HG02981 (cell line): ENCODE data around the gene SMAGP.
"Not testable (repeated sequence)": the region's sequence is repeated elsewhere in the genome, so short reads cannot be mapped to it uniquely, and the experiment has no call there.

ENCODE experiments used
- ATAC-seq: cut with Tn5 transposase; IDR thresholded peaks from one replicate; pipeline ENCODE4 v1.9.1; 2021; ENCODE audit warnings: mild to moderate bottlenecking, moderate library complexity; ENCODE audit not compliant: unreplicated experiment

SMAGP gene

GRCh38 chr12:51270067-51270950 is at the start of gene SMAGP:
Gene SMAGP, minus strand, starts transcription at chr12:51270415. Its CDS starts 1,137 bp downstream, at chr12:51269278.
- peak; percentile 65 for ATAC-seq

- ATAC-seq: no peak
Observed at GRCh38 chr12:51318846-51319599, 48.8 kb upstream of the SMAGP start.

GRCh38 chr12:51318057-51318806 is 48.0 kb upstream of the SMAGP start:
- ATAC-seq: not testable (repeated sequence)

GRCh38 chr12:51311389-51311788 is 41.2 kb upstream of the SMAGP start:
- ATAC-seq: no peak

- no peak for ATAC-seq
Observed at GRCh38 chr12:51307655-51308593, 37.7 kb upstream of the SMAGP start.

- ATAC-seq: no peak
Observed at GRCh38 chr12:51306507-51306906, 36.3 kb upstream of the SMAGP start.

- not testable (repeated sequence) for ATAC-seq
Observed at GRCh38 chr12:51300768-51301167, 30.6 kb upstream of the SMAGP start.

GRCh38 chr12:51295651-51296050 is 25.4 kb upstream of the SMAGP start:
- ATAC-seq: no peak

- not testable (repeated sequence) for ATAC-seq
Observed at GRCh38 chr12:51294097-51294496, 23.9 kb upstream of the SMAGP start.

- ATAC-seq: no peak
Observed at GRCh38 chr12:51293696-51294095, 23.5 kb upstream of the SMAGP start.

GRCh38 chr12:51291603-51292513 is 21.6 kb upstream of the SMAGP start:
- ATAC-seq: not testable (repeated sequence)

- no peak for ATAC-seq
Observed at GRCh38 chr12:51285843-51286242, 15.6 kb upstream of the SMAGP start.

- ATAC-seq: no peak
Observed at GRCh38 chr12:51281202-51281924, 11.1 kb upstream of the SMAGP start.

GRCh38 chr12:51275088-51275487 is 4.9 kb upstream of the SMAGP start:
- no peak for ATAC-seq

- not testable (repeated sequence) for ATAC-seq
Observed at GRCh38 chr12:51272810-51273209, 2.6 kb upstream of the SMAGP start.

GRCh38 chr12:51270951-51271518 is 820 bp upstream of the SMAGP start:
- peak; percentile 23 for ATAC-seq

- ATAC-seq: no peak
Observed at GRCh38 chr12:51269174-51270066, 795 bp downstream of the SMAGP start.
